ENCODE results near the gene SERPINB6. TPM values are rescaled to one million over a fixed set of nuclear protein-coding genes. Genes with fewer than 3 reads are reported as not detected.
"Not testable (repeated sequence)": the region's sequence is repeated elsewhere in the genome, so short reads cannot be mapped to it uniquely, and the experiment has no call there.

SERPINB6 gene
- total RNA-seq, 1 donor from 2014 or later: 93.8 TPM

DNA sequence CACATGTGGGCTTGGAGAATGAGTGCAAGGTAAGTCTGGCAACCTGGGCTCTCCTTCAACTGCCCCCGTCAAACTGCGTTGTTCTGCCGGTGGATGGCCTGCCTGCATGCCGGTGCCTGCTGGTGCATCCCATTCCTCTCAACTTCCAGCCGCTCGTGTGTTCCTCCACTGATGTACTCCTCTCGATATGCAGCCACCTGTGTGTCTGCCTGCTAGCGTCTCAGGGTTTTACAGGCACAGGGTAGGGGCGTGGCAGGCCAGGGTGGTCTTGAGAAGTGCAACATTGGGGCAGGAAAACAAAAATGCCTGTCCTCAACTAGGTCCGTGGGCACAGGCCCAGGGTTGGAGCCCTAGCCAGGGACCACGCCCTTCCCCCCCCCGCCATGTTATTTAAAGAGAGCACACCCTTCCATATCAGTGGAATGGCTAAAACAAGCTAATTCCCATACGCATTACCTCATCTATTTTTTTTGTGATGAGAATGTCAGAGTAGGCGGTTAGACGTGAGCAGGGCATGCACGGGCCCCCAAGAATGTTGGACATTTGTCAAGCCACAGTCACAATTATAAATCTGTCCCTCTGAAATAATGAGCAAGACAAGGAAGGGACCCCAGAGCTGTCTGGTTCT is 33.2 kb downstream of the SERPINB6 start:
- peak; percentile 72 to 76 for DNase-seq (ENCODE audit: extremely low spot score in 2 of 2)
- Histone ChIP-seq H3K27ac (no peak overlapping the region), H3K36me3 (no peaks in the 10 kb centered on the region), H3K27me3 (no peaks in the 10 kb centered on the region), H3K9me3 (no peaks in the 10 kb centered on the region), H3K4me3 (no peak overlapping the region), H3K4me1 (no peaks in the 10 kb centered on the region)
- TF ChIP-seq POLR2A (IDR thresholded peaks at IDR 0.05): no peak
- no peak for TF ChIP-seq POLR2AphosphoS5 (IDR thresholded peaks at IDR 0.05; ENCODE audit: insufficient read depth in 1 of 2, low read depth in 1 of 2)
- intact Hi-C loops (cut with DNase I): no loop called here

DNA sequence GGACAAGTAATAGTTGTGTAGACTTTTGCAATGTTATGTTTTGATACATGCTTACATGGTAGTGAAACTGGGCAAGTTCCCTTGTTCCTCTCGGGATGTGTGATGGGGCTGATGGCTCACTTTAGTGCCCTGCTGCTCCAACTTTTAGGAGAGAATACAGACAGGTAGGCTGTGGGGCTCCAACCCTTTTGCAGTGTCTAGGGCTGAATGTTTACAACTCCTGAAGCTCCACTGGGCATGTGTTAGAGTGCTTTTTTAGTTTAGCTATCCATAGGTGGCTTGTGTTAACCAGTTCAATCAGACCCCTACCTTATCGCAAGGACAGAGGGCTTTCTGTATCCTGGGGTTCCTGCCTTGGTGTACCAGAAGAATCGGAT is 33.8 kb downstream of the SERPINB6 start:
- no peaks in the 10 kb centered on the region for H3K36me3 ChIP-seq
- H3K27me3 ChIP-seq: no peaks in the 10 kb centered on the region
- peak; percentile 44 to 49 for DNase-seq (ENCODE audit: extremely low spot score in 2 of 2)
- H3K4me1 ChIP-seq: no peaks in the 10 kb centered on the region
- intact Hi-C loops (cut with DNase I): no loop called here
- no peak overlapping the region for H3K4me3 ChIP-seq
- no peak for TF ChIP-seq POLR2A (IDR thresholded peaks at IDR 0.05)
- TF ChIP-seq, protein P1, sequence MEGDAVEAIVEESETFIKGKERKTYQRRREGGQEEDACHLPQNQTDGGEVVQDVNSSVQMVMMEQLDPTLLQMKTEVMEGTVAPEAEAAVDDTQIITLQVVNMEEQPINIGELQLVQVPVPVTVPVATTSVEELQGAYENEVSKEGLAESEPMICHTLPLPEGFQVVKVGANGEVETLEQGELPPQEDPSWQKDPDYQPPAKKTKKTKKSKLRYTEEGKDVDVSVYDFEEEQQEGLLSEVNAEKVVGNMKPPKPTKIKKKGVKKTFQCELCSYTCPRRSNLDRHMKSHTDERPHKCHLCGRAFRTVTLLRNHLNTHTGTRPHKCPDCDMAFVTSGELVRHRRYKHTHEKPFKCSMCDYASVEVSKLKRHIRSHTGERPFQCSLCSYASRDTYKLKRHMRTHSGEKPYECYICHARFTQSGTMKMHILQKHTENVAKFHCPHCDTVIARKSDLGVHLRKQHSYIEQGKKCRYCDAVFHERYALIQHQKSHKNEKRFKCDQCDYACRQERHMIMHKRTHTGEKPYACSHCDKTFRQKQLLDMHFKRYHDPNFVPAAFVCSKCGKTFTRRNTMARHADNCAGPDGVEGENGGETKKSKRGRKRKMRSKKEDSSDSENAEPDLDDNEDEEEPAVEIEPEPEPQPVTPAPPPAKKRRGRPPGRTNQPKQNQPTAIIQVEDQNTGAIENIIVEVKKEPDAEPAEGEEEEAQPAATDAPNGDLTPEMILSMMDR (IDR thresholded peaks at IDR 0.05): no peak
- no peak overlapping the region for H3K27ac ChIP-seq
- no peaks in the 10 kb centered on the region for H3K9me3 ChIP-seq

DNA sequence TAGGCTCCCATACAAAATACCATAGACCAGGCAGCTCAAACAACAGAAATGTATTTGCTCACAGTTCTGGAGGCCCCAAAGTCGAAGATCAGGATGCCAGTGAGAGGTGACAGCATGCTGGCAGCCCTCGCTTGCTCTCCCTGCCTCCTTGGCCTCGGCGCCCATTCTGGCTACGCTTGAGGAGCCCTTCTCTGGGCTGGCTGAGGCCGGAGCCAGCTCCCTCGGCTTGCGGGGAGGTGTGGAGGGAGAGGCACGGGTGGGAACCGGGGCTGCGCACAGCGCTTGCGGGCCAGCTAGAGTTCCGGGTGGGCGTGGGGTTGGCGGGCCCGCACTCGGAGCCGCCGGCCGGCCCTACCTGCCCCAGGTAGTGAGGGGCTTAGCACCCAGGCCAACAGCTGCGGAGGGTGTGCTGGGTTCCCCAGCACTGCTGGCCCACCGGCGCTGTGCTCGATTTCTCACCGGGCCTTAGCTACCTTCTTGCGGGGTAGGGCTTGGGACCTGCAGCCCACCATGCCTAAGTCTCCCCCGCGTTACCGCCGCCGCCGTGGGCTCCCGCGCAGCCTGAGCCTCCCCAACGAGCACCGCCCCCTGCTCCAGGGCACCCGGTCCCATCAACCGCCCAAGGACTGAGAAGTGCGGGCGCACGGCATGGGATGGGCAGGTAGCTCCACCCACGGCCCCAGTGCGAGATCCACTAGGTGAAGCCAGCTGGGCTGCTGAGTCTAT is 35.6 kb downstream of the SERPINB6 start:
- DNase-seq (ENCODE audit: extremely low spot score in 2 of 2): peak; percentile 52 to 74
- Histone ChIP-seq H3K36me3 (no peaks in the 10 kb centered on the region), H3K4me1 (no peaks in the 10 kb centered on the region), H3K27ac (no peak overlapping the region), H3K27me3 (no peaks in the 10 kb centered on the region), H3K9me3 (no peaks in the 10 kb centered on the region), H3K4me3 (no peak overlapping the region)
- TF ChIP-seq, protein P1 (IDR thresholded peaks at IDR 0.05): no peak
- no peak for TF ChIP-seq POLR2AphosphoS5 (IDR thresholded peaks at IDR 0.05; ENCODE audit: insufficient read depth in 1 of 2, low read depth in 1 of 2)
- no peak for TF ChIP-seq POLR2A (IDR thresholded peaks at IDR 0.05)
- intact Hi-C loops (cut with DNase I): no loop called here

DNA sequence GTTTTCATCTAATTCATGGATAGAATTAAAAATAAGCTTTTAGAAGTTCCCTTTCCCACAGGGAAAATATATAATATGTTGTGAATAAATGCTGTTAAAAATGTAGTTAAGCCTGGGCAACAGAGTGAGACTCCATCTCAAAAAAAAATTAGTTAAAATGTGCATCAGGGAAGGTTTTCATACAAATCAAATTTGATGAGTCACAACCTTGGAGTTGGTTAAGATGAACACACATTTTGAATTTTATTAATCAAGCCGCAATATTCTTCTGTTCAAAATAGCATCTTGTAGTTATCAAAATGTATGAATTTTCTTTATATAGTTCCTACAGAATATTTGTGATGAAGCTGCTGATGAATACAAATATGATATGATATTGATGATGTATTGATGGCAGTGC is 37.3 kb downstream of the SERPINB6 start:
- TF ChIP-seq POLR2AphosphoS5 (IDR thresholded peaks at IDR 0.05; ENCODE audit: insufficient read depth in 1 of 2, low read depth in 1 of 2) (no peak), POLR2A (IDR thresholded peaks at IDR 0.05) (no peak)
- TF ChIP-seq, protein P1 (IDR thresholded peaks at IDR 0.05): no peak
- Histone ChIP-seq H3K27me3 (no peaks in the 10 kb centered on the region), H3K4me3 (no peak overlapping the region), H3K36me3 (no peaks in the 10 kb centered on the region), H3K9me3 (no peaks in the 10 kb centered on the region), H3K4me1 (no peaks in the 10 kb centered on the region), H3K27ac (no peak overlapping the region)
- intact Hi-C loops (cut with DNase I): loop anchor here (5.0 kb wide), 2 partner anchors 87 to 142 kb away; no protein-coding TSS in a partner anchor
- DNase-seq (ENCODE audit: extremely low spot score in 2 of 2): no peak

DNA sequence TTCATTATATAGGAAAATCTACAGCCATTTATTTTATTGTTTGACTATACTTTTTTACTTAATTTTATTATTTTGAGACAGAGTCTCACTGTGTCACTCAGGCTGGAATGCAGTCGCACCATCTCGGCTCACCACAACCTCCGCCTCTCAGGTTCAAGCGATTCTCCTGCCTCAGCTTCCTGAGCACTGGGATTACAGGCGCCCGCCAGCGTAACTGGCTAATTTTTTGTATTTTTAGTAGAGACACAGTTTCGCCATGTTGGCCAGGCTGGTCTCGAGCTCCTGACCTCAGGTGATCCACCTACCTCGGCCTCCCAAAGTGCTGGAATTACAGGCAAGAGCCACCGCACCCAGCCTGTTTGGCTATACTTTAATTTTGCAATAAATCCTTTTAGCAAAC is 38.5 kb downstream of the SERPINB6 start:
- DNase-seq (ENCODE audit: extremely low spot score in 2 of 2): peak in 1 of 2 donors; percentile 14
- not testable (repeated sequence) for H3K4me1 ChIP-seq, H3K27ac ChIP-seq, H3K27me3 ChIP-seq, H3K9me3 ChIP-seq, H3K4me3 ChIP-seq, H3K36me3 ChIP-seq
- intact Hi-C loops (cut with DNase I): loop anchor here (5.0 kb wide), 2 partner anchors 86 to 141 kb away; no protein-coding TSS in a partner anchor
